T-helper 2 cell treated with Interferon-gamma antibody and Interleukin-4, amounts not matched to agents 100 ng/mL and 5 ng/mL, for 36 hours (primary cell): ENCODE results near the gene APOE. TPM values are rescaled to one million over a fixed set of nuclear protein-coding genes. Genes with fewer than 3 reads are reported as not detected.
"Not testable (repeated sequence)": the region's sequence is repeated elsewhere in the genome, so short reads cannot be mapped to it uniquely, and the experiment has no call there.

Experiments used
- intact Hi-C: fragments of 100-400 bp; cut with micrococcal nuclease; formaldehyde crosslinking; loops from one replicate; pipeline ENCODE4 v1.15.1; 2023
- total RNA-seq: library from RNA; stranded (reverse); gene quantifications from 2 replicates; pipeline ENCODE4 v1.2.3, GENCODE V29; 2022

APOE gene
- 0.48 and 0.95 TPM in 2 replicates for total RNA-seq

- intact Hi-C loops: no loop called here
These were observed at the start of gene APOE for GRCh38 chr19:44905437-44906160. Gene APOE, plus strand, starts transcription at chr19:44905796. Its CDS starts 829 bp downstream, at chr19:44906625.

- intact Hi-C loops: no loop called here
These were observed 49.0 kb upstream of the APOE start for GRCh38 chr19:44856421-44857083.

DNA sequence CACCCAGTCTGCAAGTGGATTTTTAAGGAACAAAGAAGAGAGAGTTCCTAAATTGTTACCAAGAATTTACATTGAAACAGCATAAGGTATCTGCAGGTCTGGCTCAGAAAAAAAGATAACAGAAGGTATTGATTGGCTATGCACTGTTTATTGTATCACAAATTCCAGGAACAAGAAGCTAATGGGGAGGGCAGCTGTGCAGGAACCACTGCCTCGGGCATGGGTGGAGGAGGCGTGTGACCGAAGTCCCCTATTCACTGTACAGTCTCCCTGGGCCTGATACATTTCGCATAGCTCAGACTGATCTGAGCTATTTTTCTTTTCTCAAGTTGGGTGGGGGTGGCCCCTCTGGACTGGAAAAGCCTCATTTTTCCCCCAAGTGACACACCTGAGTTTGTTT is 47.8 kb upstream of the APOE start:
- intact Hi-C loops: no loop called here

DNA sequence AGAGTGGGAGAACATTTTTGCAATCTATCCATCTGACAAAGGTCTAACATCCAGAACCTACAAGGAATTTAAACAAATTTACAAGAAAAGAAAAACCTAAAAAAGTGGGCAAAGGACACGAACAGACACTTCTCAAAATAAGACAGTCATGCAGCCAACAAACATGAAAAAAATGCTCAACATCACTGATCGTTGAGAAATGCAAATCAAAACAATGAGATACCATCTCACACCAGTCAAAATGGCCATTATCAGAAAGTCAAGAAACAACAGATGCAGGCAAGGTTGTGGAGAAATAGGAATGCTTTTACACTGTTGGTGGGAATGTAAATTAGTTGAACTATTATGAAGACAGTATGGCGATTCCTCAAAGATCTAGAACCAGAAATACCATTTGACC is 44.0 kb upstream of the APOE start:
- intact Hi-C loops: not testable (repeated sequence)

GRCh38 chr19:44863990-44864389 is 41.6 kb upstream of the APOE start:
- intact Hi-C loops: no loop called here

GRCh38 chr19:44865196-44865767 is 40.3 kb upstream of the APOE start:
- intact Hi-C loops: no loop called here

- intact Hi-C loops: no loop called here
These were observed 38.9 kb upstream of the APOE start for GRCh38 chr19:44866664-44867063.

DNA sequence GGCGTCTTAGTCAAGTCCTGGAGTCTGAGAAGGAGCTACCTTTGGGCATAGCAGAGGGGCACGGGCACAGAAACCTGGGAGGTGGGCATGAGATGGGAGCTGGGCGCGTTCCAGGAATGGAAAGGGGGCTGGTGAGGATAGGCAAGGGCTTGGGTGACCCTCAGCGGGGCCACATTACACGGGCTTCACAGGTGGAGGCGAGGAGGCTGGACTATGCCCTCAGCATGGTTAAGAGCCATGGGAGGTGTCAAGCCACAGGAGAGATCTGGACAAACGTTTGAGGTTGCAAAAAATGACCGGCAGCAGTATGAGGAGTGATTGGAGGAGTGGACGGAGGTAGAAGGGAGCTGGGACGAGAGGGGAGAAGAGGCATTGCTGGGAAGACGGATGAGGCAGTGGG is 38.0 kb upstream of the APOE start:
- intact Hi-C loops: no loop called here

GRCh38 chr19:44869733-44870470 is 35.7 kb upstream of the APOE start:
- intact Hi-C loops: no loop called here

- intact Hi-C loops: no loop called here
These were observed 33.8 kb upstream of the APOE start for GRCh38 chr19:44871809-44872208.

GRCh38 chr19:44872661-44873060 is 32.9 kb upstream of the APOE start:
- intact Hi-C loops: no loop called here

DNA sequence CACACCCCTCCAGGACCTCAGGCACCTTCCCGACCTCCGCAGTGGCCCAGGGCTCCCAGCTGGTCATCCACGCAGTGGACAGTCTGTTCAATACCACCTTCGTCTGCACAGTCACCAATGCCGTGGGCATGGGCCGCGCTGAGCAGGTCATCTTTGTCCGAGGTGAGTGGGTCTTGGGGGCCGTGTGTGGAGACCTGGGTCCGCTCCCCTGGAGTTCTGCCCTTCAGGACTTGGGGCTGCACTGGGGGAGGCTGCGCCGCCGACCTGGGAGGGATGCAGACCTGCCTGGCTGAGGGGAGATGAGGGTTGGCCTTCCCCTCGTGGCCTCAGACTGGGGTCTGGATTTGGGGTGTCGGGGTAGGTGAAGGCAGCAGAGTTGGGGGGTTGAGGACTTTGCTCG is 31.3 kb upstream of the APOE start:
- intact Hi-C loops: no loop called here

DNA sequence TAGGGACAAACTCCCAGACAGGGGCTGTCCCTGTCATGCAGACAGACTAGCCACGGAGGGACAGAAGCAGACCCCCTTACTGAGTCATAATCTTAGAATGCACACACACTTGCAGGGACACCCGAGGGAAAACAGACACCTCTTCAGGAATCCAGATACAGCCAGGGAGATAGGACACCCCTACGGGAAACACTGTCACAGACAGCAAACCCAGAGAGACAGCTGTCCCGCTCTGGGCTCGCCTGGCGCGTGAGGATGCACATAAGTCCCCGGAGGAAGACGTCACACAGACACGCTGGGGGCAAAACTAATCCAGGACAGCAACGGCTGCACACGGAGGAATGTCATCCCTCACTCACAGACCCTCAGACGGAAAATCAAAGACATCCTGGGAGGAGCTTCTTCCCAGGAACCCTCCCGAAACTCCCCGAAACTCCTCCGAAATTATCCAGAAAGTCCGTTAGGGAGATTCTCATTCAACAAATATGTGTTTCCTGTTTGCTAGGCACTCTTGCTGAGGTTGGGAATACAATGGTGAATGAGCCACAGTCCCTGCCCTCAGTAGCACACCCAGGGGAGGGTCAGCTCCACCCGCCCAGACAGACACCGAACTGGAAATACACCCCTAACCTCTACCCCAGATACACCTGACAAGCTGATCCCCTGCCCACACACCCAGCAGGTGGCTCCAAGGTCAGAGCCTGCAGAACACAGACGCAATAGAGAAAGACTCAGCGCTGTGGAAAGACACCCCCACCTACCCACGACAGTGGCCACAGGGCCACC is 29.7 kb upstream of the APOE start:
- intact Hi-C loops: no loop called here

DNA sequence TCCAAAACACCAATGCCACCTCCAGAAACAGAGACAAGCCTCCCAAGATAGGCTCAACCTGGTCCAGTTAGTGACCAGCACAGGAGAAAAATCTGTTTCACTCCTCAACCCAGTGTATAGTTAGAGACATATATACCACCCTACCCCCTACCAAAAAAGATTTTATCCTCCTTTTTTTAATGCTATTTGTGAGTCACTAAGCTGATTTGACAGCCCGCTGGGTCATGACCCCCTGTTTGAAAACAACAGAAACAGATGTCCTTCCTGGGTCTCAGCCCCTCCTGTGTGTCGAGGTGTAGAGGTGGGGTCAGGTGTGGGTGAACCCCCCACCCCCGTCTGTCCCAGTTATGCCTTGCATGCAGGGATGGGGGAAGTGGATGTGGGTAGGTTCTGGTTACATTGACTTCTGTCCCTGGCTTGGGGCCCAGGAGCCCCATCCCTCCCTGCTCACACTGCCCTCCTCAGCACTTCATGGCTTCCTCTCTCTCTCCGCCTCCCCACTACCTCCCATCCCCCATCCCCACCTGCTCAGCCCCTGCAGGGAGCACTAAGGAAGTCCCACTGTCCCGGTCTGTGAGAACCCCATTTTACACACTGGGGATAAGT is 28.6 kb upstream of the APOE start:
- intact Hi-C loops: no loop called here

DNA sequence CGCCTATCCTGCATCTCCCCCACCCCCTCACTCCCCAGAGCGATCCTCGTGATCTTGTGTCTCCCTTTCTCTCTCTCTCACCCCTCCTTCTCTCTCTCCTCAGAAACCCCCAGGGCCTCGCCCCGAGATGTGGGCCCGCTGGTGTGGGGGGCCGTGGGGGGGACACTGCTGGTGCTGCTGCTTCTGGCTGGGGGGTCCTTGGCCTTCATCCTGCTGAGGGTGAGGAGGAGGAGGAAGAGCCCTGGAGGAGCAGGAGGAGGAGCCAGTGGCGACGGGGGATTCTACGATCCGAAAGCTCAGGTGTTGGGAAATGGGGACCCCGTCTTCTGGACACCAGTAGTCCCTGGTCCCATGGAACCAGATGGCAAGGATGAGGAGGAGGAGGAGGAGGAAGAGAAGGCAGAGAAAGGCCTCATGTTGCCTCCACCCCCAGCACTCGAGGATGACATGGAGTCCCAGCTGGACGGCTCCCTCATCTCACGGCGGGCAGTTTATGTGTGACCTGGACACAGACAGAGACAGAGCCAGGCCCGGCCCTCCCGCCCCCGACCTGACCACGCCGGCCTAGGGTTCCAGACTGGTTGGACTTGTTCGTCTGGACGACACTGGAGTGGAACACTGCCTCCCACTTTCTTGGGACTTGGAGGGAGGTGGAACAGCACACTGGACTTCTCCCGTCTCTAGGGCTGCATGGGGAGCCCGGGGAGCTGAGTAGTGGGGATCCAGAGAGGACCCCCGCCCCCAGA is 27.3 kb upstream of the APOE start:
- intact Hi-C loops: no loop called here

GRCh38 chr19:44879309-44880065 is 26.1 kb upstream of the APOE start:
- intact Hi-C loops: no loop called here

DNA sequence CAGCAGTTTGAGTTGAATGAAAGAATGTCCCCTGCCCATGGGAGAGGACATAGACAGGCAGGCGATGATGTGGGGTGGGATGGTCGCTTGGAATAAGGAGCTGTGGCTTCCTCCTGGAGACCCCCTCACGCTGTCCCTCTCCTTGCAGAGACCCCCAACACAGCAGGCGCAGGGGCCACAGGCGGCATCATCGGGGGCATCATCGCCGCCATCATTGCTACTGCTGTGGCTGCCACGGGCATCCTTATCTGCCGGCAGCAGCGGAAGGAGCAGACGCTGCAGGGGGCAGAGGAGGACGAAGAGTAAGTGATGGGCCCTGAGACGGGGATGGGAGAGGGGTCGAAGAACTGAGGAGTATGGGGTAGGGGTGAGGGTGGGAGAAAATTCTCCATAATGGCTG is 23.5 kb upstream of the APOE start:
- intact Hi-C loops: no loop called here

GRCh38 chr19:44882619-44883397 is 22.8 kb upstream of the APOE start:
- intact Hi-C loops: not testable (repeated sequence)

DNA sequence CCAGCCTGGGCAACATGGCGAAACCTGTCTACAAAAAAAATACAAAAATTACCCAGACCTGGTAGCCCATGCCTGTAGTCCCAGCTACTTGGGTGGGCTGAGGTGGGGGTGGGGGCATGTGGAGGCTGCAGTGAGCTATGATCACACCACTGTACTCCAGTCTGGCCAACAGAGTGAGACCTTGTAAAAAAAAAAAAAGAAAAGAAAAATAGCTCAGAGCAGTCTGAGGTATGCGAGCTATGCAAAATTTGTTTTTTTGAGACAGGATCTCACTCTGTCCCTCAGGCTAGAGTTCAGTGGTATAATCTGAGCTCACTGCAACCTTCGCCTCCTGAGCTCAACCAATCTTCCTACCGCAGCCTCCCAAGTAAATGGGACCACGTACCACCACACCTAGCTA is 21.7 kb upstream of the APOE start:
- intact Hi-C loops: no loop called here
